ENCODE results near the gene RDM1. TPM values are rescaled to one million over a fixed set of nuclear protein-coding genes. Genes with fewer than 3 reads are reported as not detected.

The RDM1 gene
- total RNA-seq, 2 donors from 2014 or later: not detected

GRCh38 chr17:35931794-35932425, 1.3 kb upstream of the RDM1 start:
- Histone ChIP-seq H3K4me1 (peaks cover 0 to 25% of the 10 kb centered on the region in 2 donors), H3K27me3 (no peaks in the 10 kb centered on the region), H3K36me3 (no peaks in the 10 kb centered on the region), H3K27ac (no peak overlapping the region), H3K4me3 (no peak overlapping the region), H3K9me3 (no peaks in the 10 kb centered on the region)
- no peak for TF ChIP-seq CTCF (IDR thresholded peaks at IDR 0.05)
- no peak for DNase-seq (ENCODE audit: low spot score)

DNA sequence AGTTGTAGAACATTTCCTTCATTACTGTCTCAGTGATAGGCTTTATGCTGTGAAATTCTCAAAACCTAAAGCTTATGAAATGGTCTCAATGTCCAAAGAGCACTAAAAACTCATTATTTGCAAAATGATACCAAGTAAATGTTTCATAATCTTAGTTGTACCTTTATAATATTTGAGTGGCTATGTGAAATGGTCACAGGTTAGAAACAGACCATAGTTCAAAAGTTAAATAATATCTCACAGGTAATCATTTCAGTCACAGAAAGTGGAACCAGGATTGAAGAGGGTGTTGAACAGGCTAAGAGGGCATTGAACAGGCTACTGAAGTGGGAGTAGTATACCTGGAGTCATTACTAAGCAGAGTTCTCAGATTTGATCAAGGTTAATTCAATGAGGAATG, 2.9 kb downstream of the RDM1 start:
- no peaks in the 10 kb centered on the region for H3K27me3 ChIP-seq
- H3K27ac ChIP-seq: no peak overlapping the region
- H3K36me3 ChIP-seq: no peaks in the 10 kb centered on the region
- no peak for TF ChIP-seq CTCF (IDR thresholded peaks at IDR 0.05)
- no peaks in the 10 kb centered on the region for H3K9me3 ChIP-seq
- H3K4me3 ChIP-seq: no peak overlapping the region
- H3K4me1 ChIP-seq: peaks cover 0 to 25% of the 10 kb centered on the region in 2 donors
- DNase-seq (ENCODE audit: low spot score): no peak

- no peak for DNase-seq (ENCODE audit: low spot score)
- Histone ChIP-seq H3K36me3 (no peaks in the 10 kb centered on the region), H3K9me3 (no peaks in the 10 kb centered on the region), H3K4me1 (no peaks in the 10 kb centered on the region), H3K4me3 (no peak overlapping the region), H3K27me3 (no peaks in the 10 kb centered on the region), H3K27ac (no peak overlapping the region)
- TF ChIP-seq CTCF (IDR thresholded peaks at IDR 0.05): no peak
Measured at GRCh38 chr17:35923609-35924114, 6.9 kb downstream of the RDM1 start.

- TF ChIP-seq CTCF (IDR thresholded peaks at IDR 0.05): no peak
- no peaks in the 10 kb centered on the region for H3K4me1 ChIP-seq
Measured at GRCh38 chr17:35920229-35920628, 10.3 kb downstream of the RDM1 start.

DNA sequence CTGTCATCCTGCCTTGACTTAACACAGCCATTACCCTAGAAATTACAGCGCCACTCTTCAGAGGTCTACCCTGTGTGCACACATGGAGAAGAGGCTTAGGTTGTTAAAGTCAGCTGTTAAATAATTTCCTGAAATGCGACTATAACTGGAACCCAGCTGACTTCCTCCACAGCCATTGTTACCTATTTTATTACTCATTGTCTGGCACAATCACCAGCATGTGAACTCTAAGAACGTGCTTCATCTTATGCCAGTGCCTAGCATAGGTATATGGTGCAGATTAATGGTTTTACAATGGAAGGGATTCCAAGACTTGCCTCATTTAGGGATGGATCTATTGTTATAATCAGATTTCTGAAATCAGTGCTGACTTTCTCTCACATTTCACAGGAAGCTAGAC, 11.9 kb downstream of the RDM1 start:
- Histone ChIP-seq H3K36me3 (no peaks in the 10 kb centered on the region), H3K27me3 (no peaks in the 10 kb centered on the region), H3K4me1 (no peaks in the 10 kb centered on the region), H3K9me3 (no peaks in the 10 kb centered on the region), H3K4me3 (no peak overlapping the region), H3K27ac (no peak overlapping the region)
- TF ChIP-seq CTCF (IDR thresholded peaks at IDR 0.05): no peak
- DNase-seq (ENCODE audit: low spot score): no peak

More at GRCh38 chr17:35920229-35920628, 10.3 kb downstream of the RDM1 start:
- DNase-seq (ENCODE audit: low spot score): no peak
- H3K27me3 ChIP-seq: no peaks in the 10 kb centered on the region
- no peaks in the 10 kb centered on the region for H3K36me3 ChIP-seq
- no peak overlapping the region for H3K4me3 ChIP-seq
- H3K9me3 ChIP-seq: no peaks in the 10 kb centered on the region
- no peak overlapping the region for H3K27ac ChIP-seq
